GM18868 (cell line): ENCODE data around the gene MSRB2.

Experiments used
- ATAC-seq: cut with Tn5 transposase; IDR thresholded peaks from one replicate; pipeline ENCODE4 v1.9.1; 2021; ENCODE audit warnings: mild to moderate bottlenecking, moderate library complexity; ENCODE audit not compliant: unreplicated experiment

Gene MSRB2

DNA sequence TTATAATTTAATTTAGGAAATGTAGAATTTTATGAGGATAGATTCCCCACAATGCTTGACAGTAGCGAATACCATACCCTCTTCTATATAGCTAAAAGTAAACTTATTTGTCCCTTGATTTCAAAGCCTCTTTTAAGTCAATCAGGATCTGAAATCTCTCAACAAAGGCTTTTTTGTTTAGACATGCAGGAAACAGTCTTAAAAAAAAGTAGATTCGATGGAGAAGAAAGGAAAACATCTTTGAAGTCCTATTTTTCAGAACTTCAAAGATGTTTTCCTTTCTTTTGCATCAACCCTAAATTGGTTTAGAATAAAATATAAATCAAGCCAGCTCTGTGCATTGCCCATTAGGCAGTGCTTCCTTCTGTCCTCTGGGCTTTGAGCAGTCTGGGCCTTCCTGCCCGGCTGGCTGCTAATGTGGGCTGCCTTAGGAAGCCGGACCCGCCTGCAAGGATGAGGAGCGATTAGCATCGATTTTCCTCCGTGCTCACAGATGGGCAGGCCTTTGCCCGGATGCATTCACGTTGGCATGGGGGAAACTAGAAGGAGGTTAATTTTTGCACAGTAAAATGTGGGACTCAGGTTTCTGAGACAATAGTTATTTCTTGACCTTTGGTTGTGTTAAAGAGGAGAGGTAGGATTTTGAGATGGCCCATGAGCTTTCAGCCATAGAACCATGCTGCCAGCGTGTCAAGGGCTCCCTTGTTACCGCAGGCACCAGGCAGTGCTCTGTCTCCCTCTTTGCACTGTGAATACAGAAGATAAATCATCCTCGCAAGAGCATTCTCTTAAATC is 15.5 kb downstream of the MSRB2 start:
- ATAC-seq = no peak

DNA sequence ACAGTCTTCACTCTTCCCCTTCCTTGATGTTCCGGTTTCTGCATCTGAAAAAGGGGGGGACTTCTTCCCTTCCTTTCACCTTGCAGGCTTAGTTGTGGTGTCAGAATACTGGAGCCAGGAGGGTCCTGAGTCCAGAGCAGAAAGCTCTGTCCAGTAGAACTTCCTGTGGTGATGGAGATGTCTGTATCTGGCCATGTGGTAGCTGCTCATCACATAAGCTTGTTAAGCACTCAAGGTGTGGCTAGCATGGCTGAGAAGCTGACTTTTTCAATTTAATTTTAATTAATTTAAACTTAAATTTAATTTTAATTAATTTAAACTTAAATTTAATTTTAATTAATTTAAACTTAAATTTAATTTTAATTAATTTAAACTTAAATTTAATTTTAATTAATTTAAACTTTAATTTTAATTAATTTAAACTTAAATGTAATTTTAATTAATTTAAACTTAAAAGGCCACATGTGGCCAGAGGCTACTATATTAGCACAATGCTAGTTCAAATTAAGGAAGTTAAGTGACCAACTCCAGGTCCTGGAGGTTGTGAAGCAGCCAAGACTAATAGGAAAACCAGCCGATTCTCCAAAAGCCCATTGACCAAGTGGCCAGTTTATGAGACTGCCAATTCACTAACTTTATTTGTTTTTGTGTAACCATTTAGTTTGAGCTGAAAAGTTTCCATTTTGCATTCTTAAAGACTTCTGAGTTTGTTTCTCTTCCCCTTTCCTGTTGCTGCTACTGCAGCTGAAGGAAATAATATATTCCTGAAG is 16.3 kb downstream of the MSRB2 start:
- ATAC-seq = no peak

DNA sequence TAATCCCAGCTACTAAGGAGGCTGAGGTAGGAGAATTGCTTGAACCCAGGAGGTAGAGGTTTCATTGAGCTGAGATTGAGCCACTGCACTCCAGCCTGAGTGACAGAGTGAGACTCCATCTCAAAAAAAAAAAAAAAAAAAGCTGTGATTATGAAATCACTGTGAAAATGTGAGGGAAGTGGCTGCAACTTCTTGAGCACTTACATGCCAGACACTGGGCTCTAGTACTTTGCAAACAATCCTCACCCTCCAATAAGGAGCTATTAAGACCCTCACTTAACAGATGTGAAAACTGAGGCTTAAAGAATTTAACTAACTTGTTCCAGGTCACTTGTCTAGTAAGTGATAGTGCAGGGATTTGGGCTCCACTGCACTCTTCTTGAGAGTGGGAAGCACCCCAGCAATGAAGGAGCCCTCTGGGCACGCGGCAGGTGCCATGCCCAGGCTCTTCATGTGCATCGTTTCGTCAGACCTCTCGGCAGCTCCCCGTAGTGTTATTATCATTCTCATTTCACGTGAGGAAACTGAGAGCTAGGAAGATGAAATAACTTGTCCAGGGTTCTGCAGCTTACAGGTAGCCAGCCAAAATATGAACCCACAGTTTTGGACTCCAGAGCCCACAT is 19.0 kb downstream of the MSRB2 start:
- no peak for ATAC-seq

DNA sequence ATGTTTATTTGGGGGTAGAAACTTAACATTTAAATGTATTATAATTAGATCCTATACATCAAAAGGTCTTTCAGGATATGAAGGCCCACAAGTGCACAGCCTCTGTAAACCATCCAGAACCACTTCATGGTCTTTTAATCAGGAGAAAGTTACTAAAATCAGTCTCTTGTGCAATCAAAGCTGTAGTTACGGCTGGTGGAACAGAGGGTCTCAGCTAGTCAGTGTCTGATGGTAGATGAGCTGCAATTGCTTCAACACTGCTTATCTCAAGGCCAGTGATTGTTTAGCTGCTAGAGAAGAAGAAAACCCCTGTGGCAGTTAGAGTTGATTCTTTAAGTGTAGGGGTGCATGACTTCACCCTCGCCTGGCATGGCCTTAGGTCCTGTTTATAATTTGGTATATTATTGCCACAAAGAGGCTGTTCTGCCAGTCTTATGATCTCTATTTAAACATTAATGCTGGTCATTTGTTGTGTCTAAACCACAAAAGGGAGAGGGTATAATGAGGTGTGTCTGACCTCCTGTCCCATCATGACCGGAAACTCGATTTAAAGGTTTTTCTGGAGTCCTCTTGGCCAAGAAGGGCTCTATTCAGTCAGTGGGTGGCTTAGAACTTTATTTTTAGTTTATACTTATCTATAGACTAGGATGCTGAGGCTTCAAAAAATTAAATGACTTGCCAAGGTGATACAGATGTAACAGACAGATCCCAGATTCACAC is 21.3 kb downstream of the MSRB2 start:
- no peak for ATAC-seq

DNA sequence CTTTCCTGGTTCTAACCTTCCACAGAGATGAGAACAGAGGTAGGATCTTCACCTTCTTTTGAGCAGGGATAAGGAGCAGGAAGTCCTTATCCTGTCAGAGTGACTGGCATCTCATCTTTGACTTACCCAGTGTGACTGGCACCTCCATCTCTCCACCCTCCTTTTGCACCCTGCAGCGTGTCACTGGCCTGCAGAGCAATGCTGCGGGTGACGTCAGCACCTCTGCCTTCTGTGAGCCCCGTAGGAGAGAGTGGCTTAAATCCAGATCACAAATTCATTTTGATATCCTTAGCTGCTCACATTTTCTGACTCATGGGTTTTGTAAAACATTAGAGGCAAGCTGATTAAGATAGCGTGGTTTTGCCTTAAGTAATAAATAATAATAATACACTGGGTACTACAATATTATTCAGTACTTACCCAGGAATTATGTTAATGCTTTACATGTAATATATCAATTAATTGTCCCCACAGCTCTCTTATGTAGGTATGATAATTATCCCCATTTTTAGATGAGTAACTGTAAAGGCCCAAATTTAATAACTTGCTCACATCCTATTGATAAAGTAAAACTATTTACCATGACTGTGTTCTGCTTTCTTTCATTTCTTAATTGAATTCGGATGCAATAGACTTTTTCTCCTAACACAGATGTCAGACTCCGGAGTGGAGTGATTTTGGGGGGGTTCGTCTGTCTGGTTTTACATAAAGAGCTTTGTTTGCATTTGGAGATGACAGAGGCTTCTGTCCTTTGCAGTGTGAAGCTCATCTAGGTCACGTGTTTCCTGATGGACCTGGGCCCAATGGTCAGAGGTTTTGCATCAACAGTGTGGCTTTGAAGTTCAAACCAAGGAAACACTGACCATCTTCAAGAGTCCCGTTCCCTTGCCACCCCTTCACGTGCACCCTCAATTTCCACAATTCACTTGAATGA is 24.9 kb downstream of the MSRB2 start:
- no peak for ATAC-seq

DNA sequence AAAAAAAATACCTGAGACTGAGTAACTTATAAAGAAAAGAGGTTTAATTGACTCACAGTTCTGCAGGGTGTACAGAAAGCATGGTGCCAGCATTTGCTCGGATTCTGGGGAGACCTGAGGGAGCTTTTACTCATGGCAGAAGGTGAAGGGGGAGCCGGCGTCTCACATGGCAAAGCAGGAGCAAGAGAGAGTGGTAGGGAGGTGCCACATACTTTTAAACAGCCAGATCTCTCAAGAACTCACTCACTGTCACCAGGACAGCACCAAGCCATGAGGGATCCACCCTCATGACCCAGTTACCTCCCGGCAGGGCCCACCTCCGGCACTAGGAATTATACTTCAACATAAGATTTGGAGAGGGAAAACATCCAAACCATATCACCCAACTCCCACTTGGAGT is 25.8 kb downstream of the MSRB2 start:
- no peak for ATAC-seq

DNA sequence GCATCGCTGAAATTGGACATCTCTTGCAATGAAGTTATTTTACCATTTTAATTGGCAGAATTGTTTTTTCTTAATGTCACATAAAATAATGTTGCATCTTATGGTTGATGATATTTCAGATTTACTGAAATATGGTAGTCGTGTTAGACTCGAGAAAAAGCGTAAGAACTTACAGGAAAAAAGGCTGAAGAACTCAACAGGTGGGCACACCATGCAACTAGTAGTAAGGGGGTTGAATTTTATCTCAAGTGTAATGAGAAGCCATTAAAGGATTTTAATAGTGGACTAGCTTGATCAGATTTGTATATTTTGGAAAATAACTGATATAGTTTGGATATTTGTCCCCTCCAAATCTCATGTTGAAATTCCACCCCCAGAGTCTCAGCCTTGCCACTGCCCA is 41.1 kb downstream of the MSRB2 start:
- ATAC-seq = no peak

DNA sequence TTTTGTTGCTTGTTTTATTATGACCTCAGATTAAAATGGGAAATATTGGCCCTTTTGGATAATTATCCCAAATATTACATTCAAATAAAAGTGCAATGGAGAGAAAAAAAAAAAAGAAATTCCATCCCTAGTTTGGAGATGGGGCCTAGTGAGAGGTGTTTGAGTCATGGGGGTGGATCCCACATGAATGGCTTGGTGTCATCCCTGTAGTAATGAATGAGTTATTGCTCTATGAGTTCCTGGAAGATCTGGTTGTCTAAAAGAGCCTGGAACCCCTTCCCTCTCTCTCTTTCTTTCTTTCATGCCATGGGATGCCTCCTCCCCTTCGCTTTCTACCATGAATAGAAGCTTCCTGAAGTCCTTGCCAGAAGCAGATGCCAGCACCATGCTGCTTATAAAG is 44.3 kb downstream of the MSRB2 start:
- no peak for ATAC-seq

DNA sequence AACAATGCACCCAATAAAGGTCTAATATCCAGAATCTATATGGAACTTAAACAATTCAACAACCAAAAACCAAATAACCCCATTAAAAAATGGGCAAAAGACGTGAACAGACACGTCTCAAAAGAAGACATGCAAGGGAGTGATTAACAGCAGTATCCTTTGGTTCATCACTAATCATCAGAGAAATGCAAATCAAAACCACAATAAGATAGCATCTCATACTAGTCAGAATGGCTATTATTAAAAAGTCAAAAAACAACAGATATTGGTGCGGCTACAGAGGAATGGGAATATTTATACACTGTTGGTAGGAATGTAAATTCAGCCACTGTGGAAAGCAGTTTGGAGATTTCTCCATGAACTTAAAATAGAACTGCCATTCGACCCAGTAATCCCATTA is 46.6 kb downstream of the MSRB2 start:
- no peak for ATAC-seq

DNA sequence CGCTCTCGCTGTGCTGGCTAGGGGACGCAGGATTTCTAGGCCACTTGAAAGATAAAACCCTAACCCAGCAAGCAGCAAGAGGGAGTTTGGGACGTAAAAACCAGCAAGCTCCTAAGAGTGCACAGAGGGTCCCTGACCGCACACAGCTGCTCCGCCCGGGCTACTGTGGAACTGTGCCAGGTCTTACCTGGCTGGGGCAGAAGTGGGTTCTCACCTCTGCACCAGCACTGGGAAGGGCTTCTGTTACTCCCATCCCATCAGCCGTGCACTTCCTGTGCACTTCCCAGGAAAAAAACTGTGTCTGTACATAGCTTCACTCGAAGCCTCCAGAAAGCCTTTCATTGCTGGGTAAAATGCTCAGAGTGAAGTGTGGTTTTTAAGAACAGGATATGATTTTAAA is 50.9 kb downstream of the MSRB2 start:
- ATAC-seq = no peak

DNA sequence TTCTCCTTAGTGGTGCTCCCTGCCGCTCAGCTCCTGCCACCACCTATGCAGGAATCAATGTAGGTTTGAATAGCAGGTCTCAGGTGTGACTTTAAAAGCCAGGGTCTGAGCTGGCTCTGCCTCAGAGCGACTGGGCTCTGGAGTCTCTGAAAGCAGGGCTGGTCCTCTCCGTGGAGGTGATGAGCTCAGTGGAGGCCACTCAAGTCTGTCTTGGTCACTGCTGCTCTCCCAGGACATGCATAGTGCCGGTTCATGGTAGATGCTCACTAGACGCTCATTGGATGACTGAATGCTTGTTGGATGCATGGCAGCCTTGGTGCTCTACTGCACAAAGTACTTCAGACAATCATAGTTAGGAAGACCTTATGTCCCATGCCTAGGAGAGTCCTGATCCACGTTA is 51.7 kb downstream of the MSRB2 start:
- ATAC-seq = no peak

DNA sequence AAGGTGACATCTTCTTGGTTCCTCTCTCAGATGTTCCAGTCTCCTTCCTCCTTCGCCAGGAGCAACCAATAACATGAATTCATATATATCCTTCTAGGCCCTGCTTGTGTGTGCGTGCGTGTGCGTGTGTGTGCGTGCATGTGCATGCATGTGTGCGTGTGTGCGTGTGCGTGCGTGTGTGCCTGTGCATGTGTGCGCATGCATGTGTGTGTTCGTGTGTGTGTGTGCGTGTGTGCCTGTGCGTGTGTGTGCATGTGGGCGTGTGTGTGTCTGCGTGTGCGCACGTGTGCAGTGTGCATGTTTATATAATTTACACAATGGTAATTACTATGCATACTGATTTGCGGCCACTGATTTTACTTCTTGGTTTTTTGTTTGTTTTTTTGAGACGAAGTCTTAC is 52.8 kb downstream of the MSRB2 start:
- ATAC-seq = no peak

DNA sequence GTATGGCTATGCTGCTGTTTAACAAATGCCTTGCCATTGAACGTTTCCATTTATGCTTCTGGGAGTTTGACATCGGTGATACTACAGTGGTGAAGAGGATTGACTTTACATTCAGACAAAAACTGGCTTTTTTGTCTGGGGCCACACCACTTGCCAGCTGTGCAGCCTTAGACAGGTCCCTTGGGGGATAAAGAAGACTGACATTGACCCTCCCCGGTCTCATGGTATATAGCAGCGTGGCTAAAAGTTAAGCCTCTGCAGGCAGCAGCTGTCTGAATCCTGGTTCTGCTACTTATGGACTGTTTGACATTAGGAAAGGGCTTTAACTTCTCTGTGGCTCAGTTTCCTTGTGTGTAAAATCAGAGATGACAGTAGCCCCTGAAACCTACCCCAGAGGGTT is 54.7 kb downstream of the MSRB2 start:
- no peak for ATAC-seq

DNA sequence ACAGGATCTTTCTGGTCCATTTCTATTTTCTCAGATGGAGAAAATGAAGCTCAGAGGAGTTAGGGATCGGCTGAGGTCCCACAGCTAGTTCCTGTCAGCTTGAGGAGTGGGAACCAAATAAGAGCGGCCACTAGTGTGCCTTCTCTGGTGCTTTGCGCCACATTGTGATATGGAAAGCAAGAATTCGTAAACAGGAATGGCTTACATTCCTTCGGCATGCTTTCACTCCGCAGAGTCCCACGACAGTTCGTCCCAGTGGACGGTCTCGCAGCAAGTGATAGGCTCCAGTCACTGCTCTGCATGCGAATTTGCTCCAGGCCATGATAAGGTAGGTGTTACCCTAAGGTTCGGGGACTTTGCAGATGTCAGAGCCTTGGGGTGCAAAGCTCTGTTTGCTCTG is 55.2 kb downstream of the MSRB2 start:
- ATAC-seq = no peak

DNA sequence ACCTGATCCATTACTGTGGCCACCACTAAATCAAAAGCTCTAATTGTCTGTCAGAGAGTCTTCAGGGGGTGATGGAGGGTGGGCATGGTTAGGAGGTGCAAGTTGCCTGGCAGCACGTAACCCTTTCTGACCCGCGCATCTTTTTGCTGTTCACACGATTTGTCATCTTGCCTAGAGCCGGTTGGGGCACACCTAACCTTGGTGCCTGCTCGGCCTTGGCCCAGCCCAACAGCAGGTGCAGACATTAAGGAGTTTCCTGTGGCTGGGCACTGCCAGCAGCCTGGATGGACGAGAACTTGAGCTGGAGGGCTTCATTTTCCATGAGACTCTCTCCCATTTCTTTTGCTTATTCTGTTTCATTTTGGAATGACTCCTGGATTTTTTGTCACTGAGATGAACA is 55.7 kb downstream of the MSRB2 start:
- no peak for ATAC-seq

DNA sequence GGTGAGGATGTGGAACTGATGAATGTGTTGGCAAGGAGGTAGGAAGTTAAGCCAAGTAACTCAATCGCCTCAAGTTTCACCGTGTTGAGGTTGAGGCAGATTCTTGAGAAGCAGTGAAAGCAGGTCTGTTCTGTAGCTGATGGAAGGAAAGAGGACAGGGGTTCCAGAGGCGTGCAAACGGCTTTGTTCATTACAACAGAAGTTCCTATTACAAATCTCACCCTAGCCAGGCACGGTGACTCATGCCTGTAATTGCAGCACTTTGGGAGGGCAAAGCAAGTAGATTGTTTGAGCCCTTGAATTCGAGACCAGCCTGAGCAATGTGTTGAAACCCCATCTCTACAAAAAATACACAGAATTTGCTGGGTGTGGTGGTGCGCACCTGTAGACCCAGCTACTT is 59.8 kb downstream of the MSRB2 start:
- ATAC-seq = no peak

DNA sequence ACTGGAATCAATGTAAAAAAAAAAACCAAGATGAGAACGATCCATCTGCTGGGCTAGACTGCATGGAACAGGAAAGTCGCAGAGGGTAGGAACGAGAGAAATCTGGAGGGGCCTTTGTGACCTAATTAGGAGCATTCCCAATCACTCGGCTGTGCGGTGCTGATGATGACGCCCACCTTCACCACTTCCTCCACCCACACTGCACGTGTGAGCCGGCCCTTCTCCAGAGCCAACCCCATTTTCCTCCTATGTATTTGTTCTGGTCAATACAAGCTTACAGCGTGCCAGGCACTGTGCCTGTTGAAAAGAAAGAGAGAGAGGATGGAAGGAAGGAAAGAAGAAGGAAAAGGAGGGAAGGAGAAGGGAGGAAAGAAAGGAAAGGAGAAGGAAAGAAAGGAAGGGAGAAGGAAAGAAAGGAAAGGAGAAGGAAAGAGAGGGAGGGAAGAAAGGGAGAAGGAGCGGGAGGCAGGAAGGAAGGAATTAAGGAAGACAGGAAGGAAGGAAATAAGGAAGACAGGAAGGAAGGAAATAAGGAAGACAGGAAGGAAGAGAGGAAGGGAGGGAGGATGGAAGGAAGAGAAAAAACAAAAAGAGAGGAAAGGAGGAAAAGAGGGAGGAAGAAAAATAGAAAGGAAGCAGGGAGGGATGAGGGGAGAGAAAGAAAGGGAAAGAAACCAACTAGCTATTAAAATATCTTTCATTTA is 61.2 kb downstream of the MSRB2 start:
- no peak for ATAC-seq

DNA sequence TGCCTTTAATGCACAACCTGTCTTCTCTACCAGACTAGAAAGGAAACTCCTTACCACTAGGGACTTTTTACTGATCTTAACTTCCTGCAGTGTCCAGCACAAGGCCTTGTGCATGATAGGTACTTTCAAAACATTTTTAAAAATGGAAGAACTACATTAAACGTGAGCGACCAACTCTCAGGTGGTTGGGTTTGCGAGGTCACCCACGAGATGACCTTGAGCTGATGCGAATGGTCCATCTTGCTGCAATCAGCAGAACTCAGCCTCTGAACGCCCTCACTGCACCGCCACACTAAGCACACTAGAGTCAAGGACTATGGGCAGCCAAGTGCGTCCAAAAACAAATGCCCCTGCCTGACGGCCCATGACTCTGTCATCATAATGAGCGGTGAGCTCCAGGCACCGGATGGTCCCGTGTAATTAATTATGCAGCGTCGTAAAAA is 61.9 kb downstream of the MSRB2 start:
- ATAC-seq = peak; percentile 72

DNA sequence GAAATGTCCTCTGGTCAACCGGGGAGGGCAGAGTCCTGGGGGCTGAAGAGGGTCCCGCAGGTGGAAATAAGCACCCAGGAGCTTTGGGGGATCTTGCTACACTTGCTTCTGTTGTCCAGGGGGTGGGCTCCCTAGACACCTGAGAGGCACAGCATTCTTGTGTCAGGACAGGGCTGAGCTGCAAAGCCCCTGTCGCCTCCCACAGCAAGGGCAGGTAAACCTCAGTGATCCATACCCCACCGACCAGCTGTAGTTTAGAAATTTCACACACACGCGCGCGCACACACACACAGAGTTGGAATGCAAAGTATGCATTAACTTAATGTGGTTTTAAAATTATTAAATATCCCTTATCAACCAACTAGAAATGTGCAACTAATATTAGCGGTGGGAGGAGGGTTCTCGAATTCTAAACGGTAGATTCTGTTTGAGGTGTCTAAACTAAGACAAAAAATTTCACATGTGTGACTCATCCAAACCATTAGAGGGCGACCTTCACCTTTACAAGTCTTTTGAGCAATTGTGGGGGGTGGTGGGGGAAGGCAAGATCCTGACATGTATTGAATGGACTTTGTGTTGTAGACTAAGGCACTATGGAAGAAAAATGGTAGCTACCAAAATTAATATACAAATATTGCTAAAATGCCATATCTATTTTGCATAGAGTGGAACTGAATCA is 62.5 kb downstream of the MSRB2 start:
- ATAC-seq = peak; percentile 61
